ENCODE results near the gene ZCCHC7.

The ZCCHC7 gene

DNA sequence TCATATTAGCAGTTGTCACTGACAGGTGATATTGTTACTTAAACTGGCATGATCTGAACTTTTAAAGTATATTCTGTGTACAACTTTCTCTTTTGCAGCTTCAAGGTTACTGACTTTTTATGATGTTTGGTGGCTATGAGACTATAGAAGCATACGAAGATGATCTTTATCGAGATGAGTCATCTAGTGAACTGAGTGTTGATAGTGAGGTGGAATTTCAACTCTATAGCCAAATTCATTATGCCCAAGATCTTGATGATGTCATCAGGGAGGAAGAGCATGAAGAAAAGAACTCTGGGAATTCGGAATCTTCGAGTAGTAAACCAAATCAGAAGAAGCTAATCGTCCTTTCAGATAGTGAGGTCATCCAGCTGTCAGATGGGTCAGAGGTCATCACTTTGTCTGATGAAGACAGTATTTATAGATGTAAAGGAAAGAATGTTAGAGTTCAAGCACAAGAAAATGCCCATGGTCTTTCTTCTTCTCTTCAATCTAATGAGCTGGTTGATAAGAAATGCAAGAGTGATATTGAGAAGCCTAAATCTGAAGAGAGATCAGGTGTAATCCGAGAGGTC, 5.9 kb downstream of the ZCCHC7 start:
- no peaks in the 10 kb centered on the region for H3K9me3 ChIP-seq (ENCODE audit: control insufficient read depth, low read length)
- no peaks in the 10 kb centered on the region for H3K27me3 ChIP-seq (ENCODE audit: control insufficient read depth, insufficient read depth, low read length)
- no peaks in the 10 kb centered on the region for H3K4me1 ChIP-seq (ENCODE audit: control insufficient read depth, insufficient read depth, low read length)
- no peak overlapping the region for H3K4me3 ChIP-seq (ENCODE audit: low read length)
- no peak overlapping the region for H3K9ac ChIP-seq (ENCODE audit: low read length)
- no peaks in the 10 kb centered on the region for H3K36me3 ChIP-seq (ENCODE audit: control insufficient read depth, insufficient read depth, low read length)

DNA sequence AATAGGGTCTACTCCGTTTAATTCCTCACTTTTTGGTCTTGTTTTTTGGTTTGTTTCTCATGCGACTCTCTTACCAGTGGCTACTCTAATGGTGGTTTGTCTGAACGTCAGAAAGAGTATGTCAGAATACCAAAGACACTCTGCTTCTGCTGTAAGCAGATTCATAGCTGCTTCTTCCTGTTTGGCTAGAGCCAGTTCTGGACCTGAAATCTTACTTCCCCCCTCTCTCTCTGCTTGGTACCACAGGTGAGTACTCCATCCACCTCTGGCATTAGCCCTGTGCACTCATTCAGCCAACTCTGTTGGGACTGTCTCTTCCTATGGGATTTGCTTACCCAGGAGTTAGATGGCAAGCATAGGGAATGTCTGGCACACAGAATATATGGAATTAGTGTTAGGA, 6.6 kb downstream of the ZCCHC7 start:
- no peak overlapping the region for H3K4me3 ChIP-seq (ENCODE audit: low read length)
- H3K9ac ChIP-seq (ENCODE audit: low read length) = no peak overlapping the region
- no peaks in the 10 kb centered on the region for H3K27me3 ChIP-seq (ENCODE audit: control insufficient read depth, insufficient read depth, low read length)
- H3K4me1 ChIP-seq (ENCODE audit: control insufficient read depth, insufficient read depth, low read length) = no peaks in the 10 kb centered on the region
- H3K36me3 ChIP-seq (ENCODE audit: control insufficient read depth, insufficient read depth, low read length) = no peaks in the 10 kb centered on the region
- H3K9me3 ChIP-seq (ENCODE audit: control insufficient read depth, low read length) = no peaks in the 10 kb centered on the region

DNA sequence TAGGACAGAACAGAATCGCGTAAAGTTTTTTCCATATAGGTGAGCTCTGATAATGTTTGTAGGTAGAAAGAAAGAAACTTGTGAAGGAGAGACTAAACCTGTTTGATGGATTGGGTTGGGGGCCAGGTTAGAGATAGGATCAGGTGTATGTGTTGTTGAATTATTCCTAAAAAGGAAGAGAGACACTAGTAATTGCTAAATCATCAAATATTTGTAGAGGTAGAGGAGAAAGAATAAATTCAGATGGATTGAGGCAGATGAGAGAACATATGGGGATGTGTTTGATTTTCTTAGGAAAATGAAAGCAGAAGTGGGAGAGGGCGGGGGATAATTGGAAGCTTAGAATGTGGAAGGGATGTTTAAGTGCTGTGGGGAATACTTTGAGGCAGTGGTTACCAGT, 7.7 kb downstream of the ZCCHC7 start:
- Histone ChIP-seq H3K4me3 (ENCODE audit: low read length) (no peak overlapping the region), H3K27me3 (ENCODE audit: control insufficient read depth, insufficient read depth, low read length) (no peaks in the 10 kb centered on the region), H3K9ac (ENCODE audit: low read length) (no peak overlapping the region), H3K4me1 (ENCODE audit: control insufficient read depth, insufficient read depth, low read length) (no peaks in the 10 kb centered on the region), H3K36me3 (ENCODE audit: control insufficient read depth, insufficient read depth, low read length) (no peaks in the 10 kb centered on the region), H3K9me3 (ENCODE audit: control insufficient read depth, low read length) (no peaks in the 10 kb centered on the region)

DNA sequence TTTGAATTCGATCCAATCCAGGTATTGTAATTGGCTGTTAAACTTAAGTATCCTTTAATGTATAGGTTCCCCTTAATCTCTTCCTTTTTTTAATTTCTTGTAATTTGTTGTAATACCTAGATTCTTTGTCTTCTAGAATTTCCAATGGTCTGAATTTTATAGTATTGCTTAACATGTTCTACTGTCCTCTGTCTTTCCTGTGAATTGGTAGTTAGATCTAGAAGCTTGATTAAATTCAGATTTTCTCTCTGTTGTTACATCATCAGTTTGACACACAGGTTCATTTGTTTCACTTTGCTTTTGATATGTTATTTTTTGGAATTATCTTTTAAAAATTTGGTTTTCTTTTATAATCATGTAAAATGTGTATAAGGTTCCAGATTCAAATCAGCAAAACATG, 13.8 kb downstream of the ZCCHC7 start:
- Histone ChIP-seq H3K4me3 (ENCODE audit: low read length) (no peak overlapping the region), H3K4me1 (ENCODE audit: control insufficient read depth, insufficient read depth, low read length) (no peaks in the 10 kb centered on the region), H3K9me3 (ENCODE audit: control insufficient read depth, low read length) (no peaks in the 10 kb centered on the region), H3K9ac (ENCODE audit: low read length) (no peak overlapping the region), H3K27me3 (ENCODE audit: control insufficient read depth, insufficient read depth, low read length) (no peaks in the 10 kb centered on the region), H3K36me3 (ENCODE audit: control insufficient read depth, insufficient read depth, low read length) (no peaks in the 10 kb centered on the region)

DNA sequence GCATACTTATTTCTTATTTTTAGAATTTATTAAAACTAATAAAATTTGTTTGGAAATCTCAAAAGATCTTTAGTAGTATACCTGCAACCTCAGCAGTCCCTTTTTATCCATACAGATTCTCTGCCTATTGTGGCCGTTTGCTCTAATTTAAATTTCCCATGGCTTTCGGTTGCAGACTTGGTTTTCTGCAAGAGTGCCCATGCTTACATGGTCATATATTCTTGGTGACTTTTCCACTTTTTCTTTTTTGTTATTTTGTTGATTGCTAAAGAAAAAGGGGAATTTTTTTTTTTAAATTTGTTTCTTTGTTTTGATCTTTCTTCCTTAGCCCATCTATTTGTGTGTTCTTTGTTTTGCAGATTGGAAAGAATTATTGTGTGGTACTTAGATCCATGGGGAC, 20.6 kb downstream of the ZCCHC7 start:
- H3K9me3 ChIP-seq (ENCODE audit: control insufficient read depth, low read length) = no peaks in the 10 kb centered on the region
- H3K4me1 ChIP-seq (ENCODE audit: control insufficient read depth, insufficient read depth, low read length) = no peaks in the 10 kb centered on the region
- H3K36me3 ChIP-seq (ENCODE audit: control insufficient read depth, insufficient read depth, low read length) = no peaks in the 10 kb centered on the region
- no peak overlapping the region for H3K4me3 ChIP-seq (ENCODE audit: low read length)
- no peaks in the 10 kb centered on the region for H3K27me3 ChIP-seq (ENCODE audit: control insufficient read depth, insufficient read depth, low read length)
- no peak overlapping the region for H3K9ac ChIP-seq (ENCODE audit: low read length)

DNA sequence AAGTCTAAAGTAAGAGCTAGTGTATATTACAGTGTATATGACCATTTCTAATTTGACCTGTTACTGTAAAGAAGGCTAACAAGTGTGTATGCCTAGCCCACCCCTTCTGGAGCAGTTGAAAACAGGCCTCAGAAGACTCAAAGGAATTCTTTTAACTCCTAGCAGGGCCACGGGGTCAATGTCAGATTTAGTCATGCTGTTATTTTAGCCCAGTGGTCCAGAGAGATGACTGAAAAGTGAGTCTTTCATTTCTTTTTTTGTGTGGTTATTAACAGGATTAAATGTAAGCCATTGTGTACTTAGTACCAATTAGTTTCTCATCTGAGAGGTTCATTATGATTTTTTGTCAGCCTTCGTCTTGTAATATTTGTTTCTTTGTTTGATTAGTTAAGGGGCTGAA, 24.4 kb downstream of the ZCCHC7 start:
- Histone ChIP-seq H3K36me3 (ENCODE audit: control insufficient read depth, insufficient read depth, low read length) (no peaks in the 10 kb centered on the region), H3K9me3 (ENCODE audit: control insufficient read depth, low read length) (no peaks in the 10 kb centered on the region), H3K4me3 (ENCODE audit: low read length) (no peak overlapping the region), H3K4me1 (ENCODE audit: control insufficient read depth, insufficient read depth, low read length) (no peaks in the 10 kb centered on the region), H3K27me3 (ENCODE audit: control insufficient read depth, insufficient read depth, low read length) (no peaks in the 10 kb centered on the region), H3K9ac (ENCODE audit: low read length) (no peak overlapping the region)

DNA sequence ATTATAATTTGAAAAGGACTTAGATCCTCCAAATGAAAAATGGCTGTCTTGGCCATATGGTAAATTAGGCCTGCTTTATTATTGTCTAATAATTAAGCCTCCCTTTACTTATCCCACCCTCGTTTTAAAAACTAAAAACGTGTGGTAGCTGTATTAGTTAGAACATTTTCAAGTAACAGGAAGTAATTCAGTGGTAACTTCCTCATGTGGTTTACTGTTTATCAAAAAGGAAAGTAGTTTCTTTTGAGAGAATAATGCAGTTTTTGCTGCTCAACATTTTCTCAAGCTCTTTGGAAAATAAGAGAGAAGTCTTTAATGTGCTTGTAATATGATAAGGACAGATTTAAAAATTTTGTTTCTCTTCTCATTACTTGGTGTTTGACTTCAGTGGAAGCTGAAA, 26.0 kb downstream of the ZCCHC7 start:
- H3K36me3 ChIP-seq (ENCODE audit: control insufficient read depth, insufficient read depth, low read length) = no peaks in the 10 kb centered on the region
- no peaks in the 10 kb centered on the region for H3K27me3 ChIP-seq (ENCODE audit: control insufficient read depth, insufficient read depth, low read length)
- H3K4me3 ChIP-seq (ENCODE audit: low read length) = no peak overlapping the region
- no peaks in the 10 kb centered on the region for H3K4me1 ChIP-seq (ENCODE audit: control insufficient read depth, insufficient read depth, low read length)
- no peak overlapping the region for H3K9ac ChIP-seq (ENCODE audit: low read length)
- no peaks in the 10 kb centered on the region for H3K9me3 ChIP-seq (ENCODE audit: control insufficient read depth, low read length)

DNA sequence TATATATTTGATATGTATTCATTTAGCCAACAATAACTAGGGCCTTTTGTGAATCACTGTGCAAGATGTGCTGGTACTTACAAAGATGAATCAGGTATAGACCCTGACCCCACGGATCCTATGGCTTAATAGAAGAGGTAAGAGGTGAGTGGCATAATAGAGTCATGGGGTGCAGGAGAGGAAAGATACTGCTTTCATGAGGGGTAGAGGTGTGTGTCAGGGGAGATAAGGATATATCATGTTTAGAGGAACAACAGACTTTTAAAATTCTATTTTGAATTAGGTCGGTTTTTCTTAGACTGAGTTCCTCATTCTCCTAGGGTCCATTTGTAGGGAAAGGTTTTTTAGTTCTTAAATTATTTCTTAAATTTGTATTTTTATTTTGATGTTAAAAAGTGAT, 27.8 kb downstream of the ZCCHC7 start:
- H3K27me3 ChIP-seq (ENCODE audit: control insufficient read depth, insufficient read depth, low read length) = no peaks in the 10 kb centered on the region
- H3K9me3 ChIP-seq (ENCODE audit: control insufficient read depth, low read length) = no peaks in the 10 kb centered on the region
- H3K36me3 ChIP-seq (ENCODE audit: control insufficient read depth, insufficient read depth, low read length) = no peaks in the 10 kb centered on the region
- no peak overlapping the region for H3K9ac ChIP-seq (ENCODE audit: low read length)
- H3K4me1 ChIP-seq (ENCODE audit: control insufficient read depth, insufficient read depth, low read length) = no peaks in the 10 kb centered on the region
- H3K4me3 ChIP-seq (ENCODE audit: low read length) = no peak overlapping the region

DNA sequence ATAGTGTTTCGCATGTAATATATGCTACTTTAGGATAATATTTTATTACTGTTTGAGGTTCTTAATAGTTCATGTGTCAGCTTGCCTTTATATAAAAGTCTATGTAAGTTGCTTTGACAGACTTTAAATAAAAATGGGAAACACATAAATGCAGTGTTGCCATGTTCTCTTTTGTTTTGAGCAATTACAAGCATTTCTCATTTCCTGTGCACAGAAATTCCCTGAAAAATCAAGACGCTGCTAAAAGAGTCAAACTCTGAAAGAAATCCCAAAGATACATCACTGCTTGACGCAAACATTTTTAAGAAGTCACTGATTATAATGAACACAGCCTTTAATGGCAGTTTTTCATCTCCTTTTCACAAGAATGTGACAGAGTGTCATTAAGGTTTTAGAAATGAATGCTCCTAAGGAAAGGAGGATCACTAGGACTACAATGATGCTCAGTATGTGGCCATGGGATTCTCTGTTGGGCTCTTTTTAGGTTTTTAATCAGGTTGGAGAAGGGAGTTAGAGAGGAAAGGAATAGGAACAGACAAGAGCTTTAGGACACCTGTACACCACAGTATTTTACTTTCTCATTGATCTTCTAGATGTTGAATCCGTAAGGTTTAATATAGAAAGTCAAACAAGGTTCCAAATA, 29.4 kb downstream of the ZCCHC7 start:
- Histone ChIP-seq H3K4me3 (ENCODE audit: low read length) (no peak overlapping the region), H3K9ac (ENCODE audit: low read length) (no peak overlapping the region), H3K36me3 (ENCODE audit: control insufficient read depth, insufficient read depth, low read length) (no peaks in the 10 kb centered on the region), H3K27me3 (ENCODE audit: control insufficient read depth, insufficient read depth, low read length) (no peaks in the 10 kb centered on the region), H3K9me3 (ENCODE audit: control insufficient read depth, low read length) (no peaks in the 10 kb centered on the region), H3K4me1 (ENCODE audit: control insufficient read depth, insufficient read depth, low read length) (no peaks in the 10 kb centered on the region)

DNA sequence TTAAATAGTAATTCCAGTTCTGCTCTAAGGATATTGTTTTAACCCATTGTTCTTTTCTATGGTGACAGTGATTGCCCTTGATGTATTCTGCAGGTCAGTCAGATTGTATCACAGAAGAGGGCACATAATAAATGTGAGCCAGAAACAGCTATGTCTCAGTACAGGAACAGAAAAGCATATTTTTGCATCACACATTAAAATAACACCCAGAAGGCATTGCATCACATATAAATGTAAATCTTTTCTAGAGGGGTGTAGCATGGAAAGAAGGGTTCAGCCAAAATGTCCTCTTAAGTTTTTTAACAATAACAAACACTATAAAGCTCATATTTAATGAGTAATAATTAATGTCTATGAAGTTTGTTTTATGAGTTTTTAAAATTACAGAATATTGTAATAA, 30.0 kb downstream of the ZCCHC7 start:
- Histone ChIP-seq H3K9me3 (ENCODE audit: control insufficient read depth, low read length) (no peaks in the 10 kb centered on the region), H3K4me1 (ENCODE audit: control insufficient read depth, insufficient read depth, low read length) (no peaks in the 10 kb centered on the region), H3K36me3 (ENCODE audit: control insufficient read depth, insufficient read depth, low read length) (no peaks in the 10 kb centered on the region), H3K27me3 (ENCODE audit: control insufficient read depth, insufficient read depth, low read length) (no peaks in the 10 kb centered on the region), H3K9ac (ENCODE audit: low read length) (no peak overlapping the region), H3K4me3 (ENCODE audit: low read length) (no peak overlapping the region)

DNA sequence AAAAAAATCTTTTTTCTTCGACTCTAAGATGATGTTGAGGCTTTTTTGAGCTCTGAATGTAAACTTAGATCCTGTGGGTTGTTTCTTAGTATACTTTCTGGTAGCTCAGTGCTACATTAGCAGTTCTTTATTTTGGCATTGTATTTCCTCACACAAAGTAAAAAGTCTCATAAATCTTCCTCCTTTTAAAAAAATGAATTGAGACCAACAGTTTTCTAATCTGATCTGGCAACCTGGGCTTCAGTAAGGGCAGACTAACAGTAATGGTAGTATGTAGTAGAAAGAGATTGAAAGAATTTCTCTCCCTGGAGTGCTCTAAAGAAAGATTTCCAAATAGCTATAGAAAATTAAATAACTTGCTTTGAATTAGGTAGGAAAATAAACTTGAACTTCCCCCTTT, 31.4 kb downstream of the ZCCHC7 start:
- H3K36me3 ChIP-seq (ENCODE audit: control insufficient read depth, insufficient read depth, low read length) = no peaks in the 10 kb centered on the region
- H3K9ac ChIP-seq (ENCODE audit: low read length) = no peak overlapping the region
- no peaks in the 10 kb centered on the region for H3K27me3 ChIP-seq (ENCODE audit: control insufficient read depth, insufficient read depth, low read length)
- H3K9me3 ChIP-seq (ENCODE audit: control insufficient read depth, low read length) = no peaks in the 10 kb centered on the region
- no peak overlapping the region for H3K4me3 ChIP-seq (ENCODE audit: low read length)
- no peaks in the 10 kb centered on the region for H3K4me1 ChIP-seq (ENCODE audit: control insufficient read depth, insufficient read depth, low read length)

DNA sequence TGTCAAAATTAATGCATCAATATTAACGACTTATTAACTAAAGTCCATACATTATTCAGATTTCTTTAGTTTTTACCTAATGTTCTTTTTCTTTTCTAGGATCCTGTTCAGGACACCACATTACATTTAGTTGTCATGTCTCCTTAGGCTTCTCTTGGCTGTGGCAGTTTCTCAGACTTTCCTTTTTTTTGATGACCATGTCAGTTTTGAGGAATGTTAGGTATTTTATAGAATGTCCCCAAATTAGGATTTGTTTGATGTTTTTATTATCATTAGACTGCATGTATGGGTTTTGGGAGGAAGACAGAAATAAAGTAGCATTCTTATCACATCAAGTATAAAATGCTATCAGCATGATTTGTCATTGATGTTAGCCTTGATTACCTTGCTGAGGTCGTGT, 32.0 kb downstream of the ZCCHC7 start:
- Histone ChIP-seq H3K9ac (ENCODE audit: low read length) (no peak overlapping the region), H3K9me3 (ENCODE audit: control insufficient read depth, low read length) (no peaks in the 10 kb centered on the region), H3K4me3 (ENCODE audit: low read length) (no peak overlapping the region), H3K27me3 (ENCODE audit: control insufficient read depth, insufficient read depth, low read length) (no peaks in the 10 kb centered on the region), H3K4me1 (ENCODE audit: control insufficient read depth, insufficient read depth, low read length) (no peaks in the 10 kb centered on the region), H3K36me3 (ENCODE audit: control insufficient read depth, insufficient read depth, low read length) (no peaks in the 10 kb centered on the region)

DNA sequence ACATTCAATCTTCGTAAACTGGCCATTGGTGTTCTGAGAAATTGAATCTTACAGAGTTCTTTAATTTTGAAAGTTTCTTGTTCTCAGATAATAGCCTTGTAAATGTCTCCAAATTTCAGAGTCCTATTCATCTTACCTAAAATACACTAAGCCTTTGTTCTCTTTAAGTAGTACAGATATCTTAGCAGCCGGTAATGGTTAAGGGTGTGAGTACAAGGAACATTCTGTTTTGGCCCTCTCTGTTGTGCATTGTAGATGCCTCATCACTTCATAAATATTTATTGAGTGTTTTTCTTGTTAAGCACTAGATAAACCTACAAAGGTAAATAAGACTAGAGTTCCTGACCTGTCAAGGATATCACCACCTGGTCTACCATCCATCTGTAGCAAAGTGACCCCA, 35.2 kb downstream of the ZCCHC7 start:
- H3K9ac ChIP-seq (ENCODE audit: low read length) = no peak overlapping the region
- no peaks in the 10 kb centered on the region for H3K4me1 ChIP-seq (ENCODE audit: control insufficient read depth, insufficient read depth, low read length)
- H3K27me3 ChIP-seq (ENCODE audit: control insufficient read depth, insufficient read depth, low read length) = no peaks in the 10 kb centered on the region
- no peak overlapping the region for H3K4me3 ChIP-seq (ENCODE audit: low read length)
- H3K36me3 ChIP-seq (ENCODE audit: control insufficient read depth, insufficient read depth, low read length) = no peaks in the 10 kb centered on the region
- H3K9me3 ChIP-seq (ENCODE audit: control insufficient read depth, low read length) = no peaks in the 10 kb centered on the region
